GM12878 (cell line): ENCODE measurements around the gene C2orf92. TPM values are rescaled to one million over a fixed set of nuclear protein-coding genes. Genes with fewer than 3 reads are reported as not detected.

Experiments used
- ATAC-seq: fragments of 200-7000 bp; cut with Tn5 transposase; 3 replicates; pipeline ENCODE4 v1.9.1; 2020; ENCODE audit warnings: mild to moderate bottlenecking, moderate library complexity
- BruUV-seq: library from RNA; stranded (reverse); fragments of 400-500 nt; replicated peaks from 2 replicates; lab custom pipeline; 2021; lab: Mats Ljungman, UMichigan
- CTCF ChIA-PET: fragments of 300-600 bp; sonication (Branson Sonifier 250); formaldehyde crosslinking; extraction: SDS; loops from one replicate; lab custom pipeline; 2021; ENCODE audit warnings: inconsistent platforms; lab: Yijun Ruan, JAX
- POLR2A ChIA-PET: fragments of 350-600 bp; formaldehyde crosslinking; extraction: SDS; loops from one replicate; lab custom pipeline; 2021; ENCODE audit warnings: inconsistent platforms; lab: Charles Lee
- RAD21 ChIA-PET: fragments of 300-600 bp; sonication (Branson Sonifier 250); formaldehyde crosslinking; loops from one replicate; lab custom pipeline; 2023; ENCODE audit warnings: antibody characterized with exemption; ENCODE audit not compliant: unreplicated experiment; lab: Charles Lee
- SMC1A ChIA-PET: fragments of 300-600 bp; sonication (Branson Sonifier 250); formaldehyde crosslinking; loops from one replicate; lab custom pipeline; 2023; ENCODE audit not compliant: unreplicated experiment, uncharacterized antibody; lab: Charles Lee
- DNase-seq: peaks from one replicate; pipeline ENCODE4 v3.0.0-alpha.2; 2011; ENCODE audit warnings: low read depth, low spot score
- FAIRE-seq: peaks from 3 replicates; lab custom pipeline; 2011; peaks lifted over from hg19 to GRCh38; lab: Jason Lieb, UNC
- H2AFZ ChIP-seq: 2 replicates; pipeline ENCODE4 v1.6.0; 2011; ENCODE audit warnings: low read depth, low read length, control low read depth; ENCODE audit not compliant: control insufficient read depth
- H3K27ac ChIP-seq: 2 replicates; pipeline ENCODE4 v1.5.1; 2011; ENCODE audit warnings: control low read depth; ENCODE audit not compliant: control insufficient read depth, insufficient read depth
- H3K27me3 ChIP-seq, 2 experiments: replicated peaks in 1 of 2; 2 replicates each; pipeline versions ENCODE4 v1.6.0 to v1.6.1; 2011; ENCODE audit warnings: low read length in 1 of 2; ENCODE audit not compliant: control insufficient read depth in 2 of 2, insufficient read depth in 2 of 2
- H3K36me3 ChIP-seq, 2 experiments: 2 replicates each; pipeline ENCODE4 v1.5.1; 2011; ENCODE audit warnings: low read length in 1 of 2; ENCODE audit not compliant: control insufficient read depth in 2 of 2, insufficient read depth in 2 of 2
- H3K4me1 ChIP-seq: 2 replicates; pipeline ENCODE4 v1.6.1; 2011; ENCODE audit warnings: mild to moderate bottlenecking, low read length, moderate library complexity, mixed read lengths; ENCODE audit not compliant: control insufficient read depth, insufficient read depth
- H3K4me2 ChIP-seq: 2 replicates; pipeline ENCODE4 v1.6.0; 2011; ENCODE audit warnings: control low read depth; ENCODE audit not compliant: control insufficient read depth, insufficient read depth
- H3K4me3 ChIP-seq: fragments of 200-600 bp; sonication (generic); 2 replicates; pipeline ENCODE4 v1.5.1; 2016
- H3K79me2 ChIP-seq: 2 replicates; pipeline ENCODE4 v1.6.0; 2011; ENCODE audit warnings: low read length; ENCODE audit not compliant: control insufficient read depth, insufficient read depth
- H3K9ac ChIP-seq: 2 replicates; pipeline ENCODE4 v1.8.0; 2011; ENCODE audit warnings: low read length, control low read depth, mixed read lengths; ENCODE audit not compliant: control insufficient read depth, insufficient read depth
- H3K9me3 ChIP-seq: replicated peaks from 3 replicates; pipeline ENCODE4 v1.5.1; 2011; ENCODE audit warnings: mild to moderate bottlenecking, low read length; ENCODE audit not compliant: control insufficient read depth, insufficient read depth
- H4K20me1 ChIP-seq: 2 replicates; pipeline ENCODE4 v1.6.0; 2011; ENCODE audit not compliant: control insufficient read depth, insufficient read depth
- CBX3 ChIP-seq: fragments of 200-600 bp; sonication (generic); IDR thresholded peaks from 2 replicates; pipeline ENCODE4 v1.6.1; 2016; ENCODE audit warnings: low read depth, borderline replicate concordance
- E2F8 ChIP-seq: fragments of 450-650 bp; IDR thresholded peaks from 2 replicates; pipeline ENCODE4 v1.6.1; 2018; ENCODE audit warnings: mild to moderate bottlenecking, low read depth, moderate library complexity; ENCODE audit not compliant: partially characterized antibody
- HSF1 ChIP-seq: fragments of 150-350 bp; IDR thresholded peaks from 2 replicates; pipeline ENCODE4 v1.6.1; 2014; ENCODE audit warnings: mild to moderate bottlenecking, low read depth, low read length
- MEF2A ChIP-seq: IDR thresholded peaks from 2 replicates; pipeline ENCODE4 v1.6.1; 2011; ENCODE audit warnings: low read depth, mild to moderate bottlenecking, low read length, moderate library complexity; ENCODE audit not compliant: insufficient read depth
- MLLT1 ChIP-seq: fragments of 450-650 bp; IDR thresholded peaks from 2 replicates; pipeline ENCODE4 v1.6.1; 2016; ENCODE audit warnings: mild to moderate bottlenecking
- NFYA ChIP-seq: IDR thresholded peaks from 2 replicates; pipeline ENCODE4 v1.6.1; 2011; ENCODE audit warnings: low read depth, mild to moderate bottlenecking, low read length, improper control_type of control experiment, borderline replicate concordance
- RELA ChIP-seq: fragments of 450-650 bp; IDR thresholded peaks from 2 replicates; pipeline ENCODE4 v1.8.0; 2014; ENCODE audit warnings: borderline replicate concordance; ENCODE audit not compliant: partially characterized antibody
- STAT3 ChIP-seq: IDR thresholded peaks from 2 replicates; pipeline ENCODE4 v1.6.1; 2011; ENCODE audit warnings: low read depth, low read length, improper control_type of control experiment
- TAF1 ChIP-seq: IDR thresholded peaks from 2 replicates; pipeline ENCODE4 v1.6.1; 2011; ENCODE audit warnings: mild to moderate bottlenecking, low read depth, low read length, borderline replicate concordance
- TARDBP ChIP-seq: IDR thresholded peaks from 2 replicates; pipeline ENCODE4 v1.6.1; 2016; ENCODE audit warnings: borderline replicate concordance
- TCF12 ChIP-seq: IDR thresholded peaks from 2 replicates; pipeline ENCODE4 v1.6.1; 2011; ENCODE audit warnings: low read depth, mild to moderate bottlenecking, low read length
- WRNIP1 ChIP-seq: IDR thresholded peaks from 2 replicates; pipeline ENCODE4 v1.6.1; 2011; ENCODE audit warnings: low read depth, low read length, improper control_type of control experiment, borderline replicate concordance
- ZNF384 ChIP-seq: IDR thresholded peaks from 2 replicates; pipeline ENCODE4 v1.6.1; 2012; ENCODE audit warnings: low read depth, mild to moderate bottlenecking, low read length, improper control_type of control experiment, borderline replicate concordance
- ZNF622 ChIP-seq: fragments of 450-650 bp; IDR thresholded peaks from 2 replicates; pipeline ENCODE4 v1.6.1; 2017; ENCODE audit warnings: mild to moderate bottlenecking, inconsistent platforms
- ZNF687 ChIP-seq: fragments of 450-650 bp; IDR thresholded peaks from 2 replicates; pipeline ENCODE4 v1.6.1; 2017; ENCODE audit warnings: mild to moderate bottlenecking, moderate library complexity
- WGBS: methylation state at CpG from one replicate; pipeline ENCODE4 v1.1.6; 2016; ENCODE audit warnings: low lambda C conversion rate; ENCODE audit not compliant: insufficient replicate concordance, insufficient coverage; ENCODE audit errors: missing lambda C conversion rate; 5-methylcytosine and 5-hydroxymethylcytosine counted together
- in situ Hi-C: fragments of 300-500 bp; cut with MboI; formaldehyde crosslinking; loops from 9 replicates; pipeline ENCODE4 v1.14.3; 2018; ENCODE audit warnings: mixed read lengths
- intact Hi-C: fragments of 100-400 bp; cut with micrococcal nuclease; formaldehyde crosslinking; loops from one replicate; pipeline ENCODE4 v1.14.2; 2022; ENCODE audit not compliant: unreplicated experiment
- polyA plus RNA-seq, 11 experiments: library from polyadenylated mRNA; depleted of rRNA in 4 of 11; unstranded in 6 of 11; stranded (reverse) in 5 of 11; fragments of >200 nt; fragmentation: Nextera tagmentation in 4 of 11; fragmentation: Illumina TruSeq in 1 of 11; extraction: Ambion mirVana in 4 of 11; extraction: Trizol in 1 of 11; gene quantifications; 1 replicate in 1 of 11; 2 replicates in 10 of 11; pipeline versions ENCODE4 v1.2.1 to v1.2.3, GENCODE V29; 2011 to 2016; ENCODE audit warnings: inconsistent platforms in 2 of 11, missing spikeins in 2 of 11, low read depth in 1 of 11
- total RNA-seq, 4 experiments: library from RNA; depleted of rRNA in 3 of 4; stranded (reverse); fragments of >200 nt in 3 of 4; fragmentation: Illumina TruSeq in 1 of 4; extraction: Trizol in 1 of 4; gene quantifications; 2 replicates each; pipeline versions ENCODE4 v1.2.1 to v1.2.3, GENCODE V29; 2013 to 2021

Gene C2orf92
- total and polyA plus RNA-seq, 10 of the 15 experiments (the other 5 are each of a cell fraction or from before 2014, with no cell fraction given): 0.40 to 10.1 (median 3.7) TPM

DNA sequence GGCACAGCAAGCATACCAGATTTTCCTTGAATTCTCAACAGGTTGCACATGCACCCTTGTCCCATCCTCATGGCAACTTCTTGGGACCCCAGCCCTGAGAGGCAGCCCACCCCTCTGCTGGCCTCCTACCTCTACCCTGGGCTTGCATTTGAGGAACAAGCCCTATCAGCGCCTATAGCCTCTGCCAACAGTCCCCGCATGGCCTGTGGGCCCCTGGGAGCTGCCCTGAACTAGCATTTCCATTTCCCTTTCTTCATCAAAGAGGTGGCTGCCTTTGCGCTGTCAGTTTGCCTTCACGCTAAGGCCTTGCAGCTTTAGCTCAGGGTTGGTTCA, 38.5 kb downstream of the C2orf92 start:
- Histone ChIP-seq H3K27ac (no peak overlapping the region), H3K36me3 (no peaks in the 10 kb centered on the region), H3K4me3 (no peak overlapping the region), H3K79me2 (no peaks in the 10 kb centered on the region), H4K20me1 (no peaks in the 10 kb centered on the region), H3K4me2 (no peak overlapping the region), H3K27me3 (no peaks in the 10 kb centered on the region), H3K4me1 (no peaks in the 10 kb centered on the region), H2AFZ (no peak overlapping the region), H3K9me3 (no peaks in the 10 kb centered on the region), H3K9ac (no peak overlapping the region)
- no peak for FAIRE-seq
- no peak for DNase-seq
- ChIA-PET CTCF (interaction anchor here (0.9 to 4.0 kb wide), 5 partner anchors 9 to 718 kb away, joined by 3 to 40 read pairs (median 4); no protein-coding TSS in a partner anchor), RAD21 (interaction anchor here (0.8 to 3.5 kb wide), 3 partner anchors 9 to 677 kb away, joined by 3 to 15 read pairs (median 7); no protein-coding TSS in a partner anchor), SMC1A (interaction anchor here (1.6 to 2.9 kb wide), 2 partner anchors 9 to 677 kb away, joined by 6 to 15 read pairs; no protein-coding TSS in a partner anchor), POLR2A (interaction anchor here (0.7 kb wide), 1 partner anchor 42 kb away, joined by 3 read pairs; no protein-coding TSS in a partner anchor)
- no peak; the same call in 2 of the 3 replicates for ATAC-seq
- in situ Hi-C loops: no loop called here
- intact Hi-C loops: loop anchor here (10.0 kb wide), 1 partner anchor 477 kb away; no protein-coding TSS in a partner anchor
- BruUV-seq: no TSS peak
- WGBS: 10% methylated on average over 4 of the region's 4 CpGs
- TF ChIP-seq ZNF622 (no peak), MLLT1 (no peak), E2F8 (no peak), TCF12 (no peak), NFYA (no peak), TARDBP (no peak), MEF2A (no peak), ZNF384 (no peak), HSF1 (no peak), ZNF687 (no peak), TAF1 (no peak), STAT3 (no peak), CBX3 (no peak), WRNIP1 (no peak), RELA (no peak)
